HepG2 (cell line): ENCODE data around the gene PDGFB. TPM values are rescaled to one million over a fixed set of nuclear protein-coding genes. Genes with fewer than 3 reads are reported as not detected.

Experiments
- ATAC-seq: fragments of 200-7000 bp; cut with Tn5 transposase; 3 replicates; pipeline ENCODE4 v1.9.1; 2020; ENCODE audit warnings: mild to moderate bottlenecking, moderate library complexity
- BruUV-seq: library from RNA; stranded (reverse); fragments of 400-500 nt; replicated peaks from 2 replicates; lab custom pipeline; 2021; lab: Mats Ljungman, UMichigan
- CTCF ChIA-PET: fragments of 300-600 bp; formaldehyde crosslinking; extraction: SDS; loops from one replicate; lab custom pipeline; 2021; ENCODE audit warnings: low total read pairs, inconsistent platforms, low intra/inter-chr PET ratio; lab: Yijun Ruan, JAX
- POLR2A ChIA-PET: fragments of 350-600 bp; sonication (Branson Sonifier 250); formaldehyde crosslinking; loops from one replicate; lab custom pipeline; 2020; ENCODE audit warnings: antibody characterized with exemption, inconsistent platforms; lab: Yijun Ruan, JAX
- DNase-seq: peaks from one replicate; pipeline ENCODE4 v3.0.0-alpha.2; 2015; ENCODE audit warnings: low spot score
- FAIRE-seq: peaks from 3 replicates; lab custom pipeline; 2011; peaks lifted over from hg19 to GRCh38; lab: Jason Lieb, UNC
- H2AFZ ChIP-seq: one replicate; pipeline ENCODE4 v1.6.1; 2011; ENCODE audit warnings: low read length, inconsistent platforms
- H3K27ac ChIP-seq: fragments of 300-600 bp; 3 replicates; pipeline ENCODE4 v1.8.0; 2011; ENCODE audit warnings: mixed run types, mild to moderate bottlenecking, mixed read lengths, low read length, inconsistent platforms; ENCODE audit not compliant: insufficient read depth; ENCODE audit errors: extremely low read length
- H3K27me3 ChIP-seq, 2 experiments: fragments of 200-600 bp in 1 of 2; 2 replicates in 1 of 2; 3 replicates in 1 of 2; pipeline versions ENCODE4 v1.6.0 to v1.8.0; 2011; ENCODE audit warnings: low read length in 2 of 2, mild to moderate bottlenecking in 2 of 2, moderate library complexity in 2 of 2, inconsistent platforms in 1 of 2; ENCODE audit not compliant: insufficient read depth in 2 of 2, control insufficient read depth in 1 of 2
- H3K36me3 ChIP-seq, 2 experiments: fragments of 200-600 bp in 1 of 2; replicated peaks in 1 of 2; 2 replicates in 1 of 2; 3 replicates in 1 of 2; pipeline versions ENCODE4 v1.5.1 to v1.8.0; 2011; ENCODE audit warnings: low read length in 2 of 2, inconsistent platforms in 1 of 2; ENCODE audit not compliant: insufficient read depth in 2 of 2, control insufficient read depth in 1 of 2
- H3K4me1 ChIP-seq: 2 replicates; pipeline ENCODE4 v1.5.1; 2012; ENCODE audit warnings: low read length, inconsistent platforms; ENCODE audit not compliant: insufficient read depth
- H3K4me2 ChIP-seq: 2 replicates; pipeline ENCODE4 v1.6.0; 2011; ENCODE audit warnings: low read depth, low read length, inconsistent platforms
- H3K4me3 ChIP-seq, 3 experiments: fragments of 200-600 bp in 1 of 3; sonication (generic), shearing (Covaris generic) in 1 of 3; replicated peaks in 1 of 3; 2 replicates each; pipeline ENCODE4 v1.5.1; 2011 to 2016; ENCODE audit warnings: low read length in 3 of 3, inconsistent platforms in 2 of 3, low read depth in 2 of 3, mild to moderate bottlenecking in 2 of 3, control low read depth in 1 of 3, mixed read lengths in 1 of 3; ENCODE audit not compliant: insufficient read depth in 1 of 3
- H3K79me2 ChIP-seq: one replicate; pipeline ENCODE4 v1.6.1; 2011; ENCODE audit warnings: low read length, inconsistent platforms; ENCODE audit not compliant: insufficient read depth
- H3K9ac ChIP-seq: 2 replicates; pipeline ENCODE4 v1.6.0; 2011; ENCODE audit warnings: mild to moderate bottlenecking, low read depth, low read length, inconsistent platforms; ENCODE audit not compliant: insufficient read depth
- H3K9me3 ChIP-seq: 2 replicates; pipeline ENCODE4 v1.5.1; 2012; ENCODE audit warnings: mild to moderate bottlenecking, low read length
- H4K20me1 ChIP-seq: 2 replicates; pipeline ENCODE4 v1.6.0; 2011; ENCODE audit warnings: inconsistent platforms, mild to moderate bottlenecking, low read length, moderate library complexity; ENCODE audit not compliant: insufficient read depth
- ATRX ChIP-seq: sonication (generic); formaldehyde crosslinking; IDR thresholded peaks from 2 replicates; pipeline ENCODE4 v1.4.0; 2020; ENCODE audit warnings: missing genetic modification reagents, borderline replicate concordance
- CBX2 ChIP-seq, 2 experiments: fragments of 200-600 bp in 1 of 2; sonication (generic); formaldehyde crosslinking in 1 of 2; IDR thresholded peaks; 2 replicates each; pipeline versions ENCODE4 v1.7.0 to v1.8.1; 2018 to 2022; ENCODE audit warnings: low read depth in 2 of 2, low read length in 1 of 2, mild to moderate bottlenecking in 1 of 2, missing genetic modification reagents in 1 of 2
- FOXC1 ChIP-seq: sonication (generic); formaldehyde crosslinking; IDR thresholded peaks from 2 replicates; pipeline ENCODE4 v1.8.0; 2022; ENCODE audit warnings: mild to moderate bottlenecking, missing genetic modification reagents, borderline replicate concordance
- KLF11 ChIP-seq: IDR thresholded peaks from 2 replicates; pipeline ENCODE4 v1.6.1; 2016; ENCODE audit warnings: missing compliant biosample characterization
- KLF15 ChIP-seq: sonication (generic); formaldehyde crosslinking; IDR thresholded peaks from 2 replicates; pipeline ENCODE4 v1.8.1; 2023; ENCODE audit warnings: borderline replicate concordance, mild to moderate bottlenecking, inconsistent platforms, missing genetic modification reagents, mixed read lengths
- XBP1 ChIP-seq: sonication (generic); formaldehyde crosslinking; IDR thresholded peaks from 2 replicates; pipeline ENCODE4 v1.5.0; 2020; ENCODE audit warnings: missing genetic modification reagents
- ZKSCAN1 ChIP-seq: fragments of 150-350 bp; IDR thresholded peaks from 2 replicates; pipeline ENCODE4 v1.6.1; 2014; ENCODE audit warnings: low read length
- ZNF768 ChIP-seq: sonication (generic); formaldehyde crosslinking; IDR thresholded peaks from 2 replicates; pipeline ENCODE4 v1.4.0; 2020; ENCODE audit warnings: missing genetic modification reagents
- WGBS: methylation state at CpG from one replicate; pipeline ENCODE4 v1.1.6; 2017; ENCODE audit warnings: low lambda C conversion rate; 5-methylcytosine and 5-hydroxymethylcytosine counted together
- in situ Hi-C: cut with HindIII; loops from 2 replicates; pipeline ENCODE4 v1.10.0; 2017; ENCODE audit warnings: low pct_unique_long_range_greater_than_20kb; ENCODE audit not compliant: extremely low pct_ligation_motif_present
- intact Hi-C: fragments of 100-400 bp; cut with micrococcal nuclease; formaldehyde crosslinking; loops from one replicate; pipeline ENCODE4 v1.10.0; 2022; ENCODE audit not compliant: unreplicated experiment
- polyA plus RNA-seq, 8 experiments: library from polyadenylated mRNA; depleted of rRNA in 3 of 8; stranded (reverse) in 7 of 8; unstranded in 1 of 8; fragments of >200 nt; fragmentation: Illumina TruSeq in 4 of 8; extraction: Trizol in 4 of 8; gene quantifications; 2 replicates each; pipeline versions ENCODE4 v1.2.1 to v1.2.3, GENCODE V29; 2011 to 2016; ENCODE audit warnings: low read depth in 4 of 8, missing spikeins in 1 of 8, mixed read lengths in 1 of 8; ENCODE audit not compliant: insufficient read depth in 1 of 8
- total RNA-seq, 5 experiments: library from RNA; depleted of rRNA; stranded (reverse); fragments of >200 nt; fragmentation: Illumina TruSeq; extraction: Trizol; gene quantifications; 2 replicates each; pipeline ENCODE4 v1.2.3, GENCODE V29; 2016; ENCODE audit warnings: low read depth in 1 of 5
- TF ChIP-seq, protein P1 (sequence below): sonication (generic); formaldehyde crosslinking; IDR thresholded peaks from 2 replicates; pipeline ENCODE4 v1.5.0; 2020; ENCODE audit warnings: mild to moderate bottlenecking, missing genetic modification reagents
- TF ChIP-seq, protein P2 (sequence below): sonication (generic); formaldehyde crosslinking; IDR thresholded peaks from 2 replicates; pipeline ENCODE4 v1.4.0; 2020; ENCODE audit warnings: mild to moderate bottlenecking, low read depth, missing genetic modification reagents
- TF ChIP-seq, protein P3 (sequence below): sonication (generic); formaldehyde crosslinking; IDR thresholded peaks from 2 replicates; pipeline ENCODE4 v1.9.0; 2022; ENCODE audit warnings: missing genetic modification reagents, mild to moderate bottlenecking, borderline replicate concordance

Gene PDGFB
- total and polyA plus RNA-seq, 2 of the 13 experiments (the other 11 are each of a cell fraction or from before 2014, with no cell fraction given) = 1.4 to 10.1 TPM

DNA sequence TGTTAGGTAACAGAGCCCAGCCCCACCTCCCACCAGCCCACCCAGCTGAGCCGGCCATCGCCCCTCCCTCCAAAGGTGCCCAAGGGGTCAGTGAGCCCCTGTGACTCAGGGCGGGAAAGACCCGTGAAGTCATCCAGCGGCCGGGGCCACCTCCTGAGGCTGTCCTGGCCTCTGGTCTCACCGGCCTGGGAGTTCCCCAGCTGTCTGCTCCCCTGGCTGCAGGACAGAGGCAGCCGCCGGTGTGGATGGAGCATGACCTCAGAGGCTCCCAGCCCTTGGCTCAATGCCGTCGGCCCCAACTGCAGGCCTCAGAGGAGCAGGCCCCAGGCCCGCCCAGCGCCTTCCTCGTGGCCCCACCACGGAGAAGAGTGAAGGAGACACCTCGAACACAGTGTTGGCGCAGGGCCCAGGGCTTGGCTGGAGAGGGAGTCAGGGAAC, 46.0 kb upstream of the PDGFB start (continued):
- TF ChIP-seq CBX2 (IDR thresholded peaks at IDR 0.05; ENCODE audit: low read depth, low read length) (no peak), CBX2 (CRISPR knock-in tag; IDR thresholded peaks at IDR 0.05; ENCODE audit: low read depth) (0 out of 2 replicates have a peak, but pooled peaks have one; percentile 20), ATRX (CRISPR knock-in tag) (no peak)
- TF ChIP-seq, protein P1, sequence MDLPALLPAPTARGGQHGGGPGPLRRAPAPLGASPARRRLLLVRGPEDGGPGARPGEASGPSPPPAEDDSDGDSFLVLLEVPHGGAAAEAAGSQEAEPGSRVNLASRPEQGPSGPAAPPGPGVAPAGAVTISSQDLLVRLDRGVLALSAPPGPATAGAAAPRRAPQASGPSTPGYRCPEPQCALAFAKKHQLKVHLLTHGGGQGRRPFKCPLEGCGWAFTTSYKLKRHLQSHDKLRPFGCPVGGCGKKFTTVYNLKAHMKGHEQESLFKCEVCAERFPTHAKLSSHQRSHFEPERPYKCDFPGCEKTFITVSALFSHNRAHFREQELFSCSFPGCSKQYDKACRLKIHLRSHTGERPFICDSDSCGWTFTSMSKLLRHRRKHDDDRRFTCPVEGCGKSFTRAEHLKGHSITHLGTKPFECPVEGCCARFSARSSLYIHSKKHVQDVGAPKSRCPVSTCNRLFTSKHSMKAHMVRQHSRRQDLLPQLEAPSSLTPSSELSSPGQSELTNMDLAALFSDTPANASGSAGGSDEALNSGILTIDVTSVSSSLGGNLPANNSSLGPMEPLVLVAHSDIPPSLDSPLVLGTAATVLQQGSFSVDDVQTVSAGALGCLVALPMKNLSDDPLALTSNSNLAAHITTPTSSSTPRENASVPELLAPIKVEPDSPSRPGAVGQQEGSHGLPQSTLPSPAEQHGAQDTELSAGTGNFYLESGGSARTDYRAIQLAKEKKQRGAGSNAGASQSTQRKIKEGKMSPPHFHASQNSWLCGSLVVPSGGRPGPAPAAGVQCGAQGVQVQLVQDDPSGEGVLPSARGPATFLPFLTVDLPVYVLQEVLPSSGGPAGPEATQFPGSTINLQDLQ (CRISPR knock-in tag) = no peak
- TF ChIP-seq, protein P2, sequence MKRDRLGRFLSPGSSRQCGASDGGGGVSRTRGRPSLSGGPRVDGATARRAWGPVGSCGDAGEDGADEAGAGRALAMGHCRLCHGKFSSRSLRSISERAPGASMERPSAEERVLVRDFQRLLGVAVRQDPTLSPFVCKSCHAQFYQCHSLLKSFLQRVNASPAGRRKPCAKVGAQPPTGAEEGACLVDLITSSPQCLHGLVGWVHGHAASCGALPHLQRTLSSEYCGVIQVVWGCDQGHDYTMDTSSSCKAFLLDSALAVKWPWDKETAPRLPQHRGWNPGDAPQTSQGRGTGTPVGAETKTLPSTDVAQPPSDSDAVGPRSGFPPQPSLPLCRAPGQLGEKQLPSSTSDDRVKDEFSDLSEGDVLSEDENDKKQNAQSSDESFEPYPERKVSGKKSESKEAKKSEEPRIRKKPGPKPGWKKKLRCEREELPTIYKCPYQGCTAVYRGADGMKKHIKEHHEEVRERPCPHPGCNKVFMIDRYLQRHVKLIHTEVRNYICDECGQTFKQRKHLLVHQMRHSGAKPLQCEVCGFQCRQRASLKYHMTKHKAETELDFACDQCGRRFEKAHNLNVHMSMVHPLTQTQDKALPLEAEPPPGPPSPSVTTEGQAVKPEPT (CRISPR knock-in tag) = no peak

DNA sequence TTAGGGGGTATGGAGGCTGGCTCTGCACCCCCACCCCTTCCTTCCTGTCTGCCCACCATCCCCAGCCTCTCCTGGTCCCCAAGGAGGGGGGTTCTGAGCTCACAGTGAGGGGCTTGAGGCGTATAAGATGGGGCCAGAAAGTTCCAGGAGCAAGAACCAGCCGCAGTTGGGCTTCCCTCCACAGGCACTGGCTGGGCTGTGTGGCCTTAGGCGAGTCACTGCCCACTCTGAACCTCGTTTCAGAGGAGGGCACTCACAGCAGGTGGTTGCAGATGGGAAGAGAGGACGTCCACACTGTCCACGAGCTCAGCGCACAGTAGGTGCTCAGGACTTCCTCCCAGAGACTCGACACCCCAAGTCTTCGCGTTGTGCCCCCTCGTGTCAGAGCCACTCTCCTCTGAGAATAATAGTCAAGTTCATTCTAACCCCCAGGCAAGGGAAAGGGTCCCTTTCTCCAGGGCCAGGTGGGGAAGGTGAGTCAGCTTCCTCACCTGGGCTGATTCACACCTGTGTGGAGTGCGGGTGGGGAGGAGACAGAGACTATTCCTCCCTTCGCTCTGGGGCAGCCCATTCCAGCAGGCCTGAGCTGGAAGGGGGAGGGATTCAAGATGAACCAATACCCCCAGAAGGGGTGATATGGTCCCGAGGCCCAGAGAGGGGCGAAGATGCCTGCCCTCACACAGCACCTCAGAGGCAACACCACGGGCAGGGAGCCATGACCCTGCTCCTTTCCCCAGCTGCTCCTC, 45.4 kb upstream of the PDGFB start:
- in situ Hi-C loops (no loop called here), intact Hi-C loops (loop anchor here (5.0 kb wide), 1 partner anchor 118 kb away; no protein-coding TSS in a partner anchor)
- Histone ChIP-seq H3K9me3 (0 out of 2 replicates have a peak, but pooled peaks cover under 1% of the 10 kb centered on the region), H3K4me1 (peaks cover 75% of the 10 kb centered on the region), H3K79me2 (no peaks in the 10 kb centered on the region), H2AFZ (no peak overlapping the region), H3K4me3 (peak overlapping the region in 1 of 3 experiments; percentile 38; a peak in 1 of 6 replicates), H3K4me2 (peak overlapping the region; percentile 44), H4K20me1 (no peaks in the 10 kb centered on the region), H3K36me3 (no peaks in the 10 kb centered on the region), H3K27me3 (peaks cover 5 to 13% of the 10 kb centered on the region in 2 experiments; a peak in 4 of 5 replicates), H3K9ac (no peak overlapping the region), H3K27ac (no peak overlapping the region)
- FAIRE-seq (no peak), ATAC-seq (no peak), DNase-seq (no peak)
- ChIA-PET CTCF (no interaction called here), POLR2A (interaction anchor here (0.6 to 3.6 kb wide), 7 partner anchors 7 to 49 kb away, joined by 3 to 21 read pairs (median 9); partner anchors contain the start of genes PDGFB and RPL3)
- WGBS = 22% methylated on average over 2 of the region's 16 CpGs
- BruUV-seq = no TSS peak
- TF ChIP-seq FOXC1 (no peak), KLF15 (CRISPR knock-in tag) (no peak), ZNF768 (CRISPR knock-in tag) (peak; percentile 96), ZKSCAN1 (peak; percentile 86), KLF11 (no peak), XBP1 (CRISPR knock-in tag) (no peak)
- TF ChIP-seq, protein P3, sequence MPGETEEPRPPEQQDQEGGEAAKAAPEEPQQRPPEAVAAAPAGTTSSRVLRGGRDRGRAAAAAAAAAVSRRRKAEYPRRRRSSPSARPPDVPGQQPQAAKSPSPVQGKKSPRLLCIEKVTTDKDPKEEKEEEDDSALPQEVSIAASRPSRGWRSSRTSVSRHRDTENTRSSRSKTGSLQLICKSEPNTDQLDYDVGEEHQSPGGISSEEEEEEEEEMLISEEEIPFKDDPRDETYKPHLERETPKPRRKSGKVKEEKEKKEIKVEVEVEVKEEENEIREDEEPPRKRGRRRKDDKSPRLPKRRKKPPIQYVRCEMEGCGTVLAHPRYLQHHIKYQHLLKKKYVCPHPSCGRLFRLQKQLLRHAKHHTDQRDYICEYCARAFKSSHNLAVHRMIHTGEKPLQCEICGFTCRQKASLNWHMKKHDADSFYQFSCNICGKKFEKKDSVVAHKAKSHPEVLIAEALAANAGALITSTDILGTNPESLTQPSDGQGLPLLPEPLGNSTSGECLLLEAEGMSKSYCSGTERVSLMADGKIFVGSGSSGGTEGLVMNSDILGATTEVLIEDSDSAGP (CRISPR knock-in tag) = no peak
